GM23338 (cell line): ENCODE data around the gene ISCA1. TPM values are rescaled to one million over a fixed set of nuclear protein-coding genes. Genes with fewer than 3 reads are reported as not detected.

Experiments
- ATAC-seq: fragments of 200-7000 bp; cut with Tn5 transposase; 3 replicates; pipeline ENCODE4 v1.9.1; 2020
- DNase-seq: peaks from one replicate; pipeline ENCODE4 v3.0.0-alpha.2; 2015; ENCODE audit warnings: low spot score
- H2AFZ ChIP-seq: fragments of 200-600 bp; sonication (generic); 2 replicates; pipeline ENCODE4 v1.8.0; 2016; ENCODE audit warnings: antibody characterized with exemption, mild to moderate bottlenecking, moderate library complexity
- H3F3A ChIP-seq: fragments of 200-600 bp; sonication (generic); replicated peaks from 2 replicates; pipeline ENCODE4 v1.8.0; 2017; ENCODE audit warnings: antibody characterized with exemption, mixed run types, low read depth
- H3K27ac ChIP-seq: fragments of 200-600 bp; sonication (generic); 2 replicates; pipeline ENCODE4 v1.6.1; 2016; ENCODE audit warnings: low read depth
- H3K27me3 ChIP-seq: fragments of 200-600 bp; sonication (generic); 2 replicates; pipeline ENCODE4 v1.8.0; 2016; ENCODE audit warnings: mild to moderate bottlenecking, mixed run types, moderate library complexity; ENCODE audit not compliant: insufficient read depth
- H3K36me3 ChIP-seq: fragments of 200-600 bp; sonication (generic); 2 replicates; pipeline ENCODE4 v1.8.0; 2016; ENCODE audit warnings: mild to moderate bottlenecking; ENCODE audit not compliant: insufficient read depth
- H3K4me1 ChIP-seq: fragments of 200-600 bp; sonication (generic); 2 replicates; pipeline ENCODE4 v1.8.0; 2016; ENCODE audit warnings: mild to moderate bottlenecking, moderate library complexity; ENCODE audit not compliant: insufficient read depth
- H3K4me2 ChIP-seq: fragments of 200-600 bp; sonication (generic); 2 replicates; pipeline ENCODE4 v1.7.1; 2017; ENCODE audit warnings: mixed run types
- H3K4me3 ChIP-seq: fragments of 200-600 bp; sonication (generic); 2 replicates; pipeline ENCODE4 v1.6.1; 2016; ENCODE audit warnings: mixed run types
- H3K79me2 ChIP-seq: fragments of 200-600 bp; sonication (generic); replicated peaks from 2 replicates; pipeline ENCODE4 v1.8.0; 2017; ENCODE audit warnings: mild to moderate bottlenecking; ENCODE audit not compliant: insufficient read depth
- H3K9me2 ChIP-seq: fragments of 200-600 bp; sonication (generic); 2 replicates; pipeline ENCODE4 v1.8.0; 2017; ENCODE audit not compliant: insufficient read depth
- H4K20me1 ChIP-seq: fragments of 200-600 bp; sonication (generic); replicated peaks from 2 replicates; pipeline ENCODE4 v1.8.0; 2017; ENCODE audit warnings: mild to moderate bottlenecking; ENCODE audit not compliant: insufficient read depth
- H3K27ac Mint-ChIP-seq: 2 replicates; pipeline ENCODE4 v1.8.0; 2020; ENCODE audit warnings: inconsistent platforms, mild to moderate bottlenecking, moderate library complexity, mixed read lengths
- H3K27me3 Mint-ChIP-seq: 3 replicates; pipeline ENCODE4 v1.8.0; 2022; ENCODE audit warnings: low read depth, mild to moderate bottlenecking, moderate library complexity, mixed read lengths, inconsistent platforms; ENCODE audit not compliant: insufficient read depth, poor library complexity
- H3K36me3 Mint-ChIP-seq: 3 replicates; pipeline ENCODE4 v1.8.0; 2021; ENCODE audit warnings: low read depth, mild to moderate bottlenecking, inconsistent platforms, moderate library complexity, mixed read lengths
- H3K4me1 Mint-ChIP-seq: 3 replicates; pipeline ENCODE4 v1.8.0; 2020; ENCODE audit warnings: mild to moderate bottlenecking, inconsistent platforms, mixed read lengths
- H3K4me3 Mint-ChIP-seq: 3 replicates; pipeline ENCODE4 v1.8.0; 2021; ENCODE audit warnings: moderate library complexity, mild to moderate bottlenecking, inconsistent platforms, mixed read lengths
- H3K9me3 Mint-ChIP-seq: 3 replicates; pipeline ENCODE4 v1.8.0; 2020; ENCODE audit warnings: moderate library complexity, mild to moderate bottlenecking, inconsistent platforms, mixed read lengths
- CREB1 ChIP-seq: fragments of 250-450 bp; sonication (Bioruptor Pico); IDR thresholded peaks from 2 replicates; pipeline ENCODE4 v1.5.0; 2020; ENCODE audit warnings: low read depth, mild to moderate bottlenecking, moderate library complexity
- ETS1 ChIP-seq: IDR thresholded peaks from 2 replicates; pipeline ENCODE4 v1.6.1; 2016; ENCODE audit warnings: antibody characterized with exemption
- EZH2phosphoT487 ChIP-seq: fragments of 200-600 bp; sonication (generic); IDR thresholded peaks from one replicate; pipeline ENCODE4 v1.8.1; 2018; ENCODE audit warnings: antibody characterized with exemption; ENCODE audit not compliant: unreplicated experiment
- POLR2AphosphoS5 ChIP-seq: IDR thresholded peaks from 2 replicates; pipeline ENCODE4 v1.6.1; 2016; ENCODE audit warnings: antibody characterized with exemption, low read depth
- polyA plus RNA-seq: library from polyadenylated mRNA; unstranded; fragments of >200 nt; fragmentation: Nextera tagmentation; extraction: Ambion mirVana; gene quantifications from 2 replicates; pipeline ENCODE4 v1.2.1, GENCODE V29; 2016
- small RNA-seq: library from RNA; depleted of rRNA; stranded (forward); fragments of <200 nt; gene quantifications from one replicate; pipeline ENCODE3, GENCODE V24; 2014; ENCODE audit warnings: low replicate concordance
- total RNA-seq: library from RNA; depleted of rRNA; stranded (reverse); fragments of >200 nt; shearing (Covaris generic); gene quantifications from 2 replicates; pipeline ENCODE4 v1.2.3, GENCODE V29; 2014; rRNA removed

ISCA1 gene
- total and polyA plus RNA-seq, 2 experiments from 2014 or later, result 54.9 to 61.0 TPM

- no peaks in the 10 kb centered on the region for H3K4me1 Mint-ChIP-seq
These were observed 62.7 kb downstream of the ISCA1 start for GRCh38 chr9:86219606-86220005.

GRCh38 chr9:86217076-86217755, 65.1 kb downstream of the ISCA1 start:
- no peak for TF ChIP-seq EZH2phosphoT487
- TF ChIP-seq POLR2AphosphoS5, result no peak
- TF ChIP-seq ETS1, result no peak
- Histone ChIP-seq H3K4me3 (no peak overlapping the region), H3K36me3 (no peaks in the 10 kb centered on the region), H3K27me3 (no peaks in the 10 kb centered on the region), H3K27ac (no peak overlapping the region), H3K4me1 (no peaks in the 10 kb centered on the region), H2AFZ (no peak overlapping the region), H3K9me2 (no peaks in the 10 kb centered on the region; the same call in 1 of the 2 replicates), H4K20me1 (no peaks in the 10 kb centered on the region), H3F3A (no peaks in the 10 kb centered on the region), H3K79me2 (no peaks in the 10 kb centered on the region), H3K4me2 (no peak overlapping the region)
- Mint-ChIP-seq H3K9me3 (no peaks in the 10 kb centered on the region), H3K36me3 (no peaks in the 10 kb centered on the region), H3K4me1 (no peaks in the 10 kb centered on the region), H3K27ac (no peak overlapping the region), H3K27me3 (peaks cover 2% of the 10 kb centered on the region), H3K4me3 (no peak overlapping the region)
- DNase-seq (no peak), ATAC-seq (no peak)

More at GRCh38 chr9:86219606-86220005, 62.7 kb downstream of the ISCA1 start:
- H3K27me3 ChIP-seq, result no peaks in the 10 kb centered on the region
- H3K36me3 Mint-ChIP-seq, result no peaks in the 10 kb centered on the region
- H4K20me1 ChIP-seq, result no peaks in the 10 kb centered on the region; the same call in 1 of the 2 replicates
- no peaks in the 10 kb centered on the region for H3K27me3 Mint-ChIP-seq
- TF ChIP-seq CREB1, result no peak
- no peak for TF ChIP-seq POLR2AphosphoS5
- no peak overlapping the region for H3K4me3 Mint-ChIP-seq
- no peak overlapping the region for H3K27ac ChIP-seq
- no peaks in the 10 kb centered on the region; the same call in 1 of the 2 replicates for H3K9me2 ChIP-seq
- H3K4me2 ChIP-seq, result no peak overlapping the region
- H2AFZ ChIP-seq, result no peak overlapping the region
- H3K36me3 ChIP-seq, result no peaks in the 10 kb centered on the region
- no peak overlapping the region for H3K4me3 ChIP-seq
- H3K9me3 Mint-ChIP-seq, result no peaks in the 10 kb centered on the region
- ATAC-seq, result no peak
- H3K27ac Mint-ChIP-seq, result no peak overlapping the region
- no peak for DNase-seq
- H3K4me1 ChIP-seq, result no peaks in the 10 kb centered on the region
- no peaks in the 10 kb centered on the region for H3F3A ChIP-seq
- no peaks in the 10 kb centered on the region for H3K79me2 ChIP-seq

Small RNA genes lying within 50 kb of the gene (small RNA-seq; reads per million reads assigned to genes)
- gene AL137849.1 (not detected), gene RN7SKP264 (0.07 reads per million)

Other genes with a start within 250 kb of the ISCA1 start
- gene GOLM1, start 183.0 kb downstream of the ISCA1 start, total RNA-seq, result 82.1 and 92.4 TPM in 2 replicates
- 50.3 and 58.3 TPM in 2 replicates for gene GOLM1, start 183.0 kb downstream of the ISCA1 start, polyA plus RNA-seq
- 0.12 TPM in 1 of 2 replicates, not detected in the other for gene C9orf153, start 22.9 kb downstream of the ISCA1 start, total RNA-seq
- 0.24 and 0.29 TPM in 2 replicates for gene C9orf153, start 22.9 kb downstream of the ISCA1 start, polyA plus RNA-seq
- gene TUT7, start 71.9 kb upstream of the ISCA1 start, total RNA-seq, result 23.8 and 28.4 TPM in 2 replicates
- 15.0 and 21.4 TPM in 2 replicates for gene TUT7, start 71.9 kb upstream of the ISCA1 start, polyA plus RNA-seq